C4-2B (cell line): ENCODE results near the gene FHIT.

Experiments
- ZFX ChIP-seq: fragments of 450-650 bp; IDR thresholded peaks from 2 replicates; pipeline ENCODE4 v1.6.1; 2017
- TF ChIP-seq, protein P1 (sequence below): fragments of 450-650 bp; conservative IDR thresholded peaks from 2 replicates; pipeline ENCODE4 v1.5.1; 2017; ENCODE audit warnings: mild to moderate bottlenecking

DNA sequence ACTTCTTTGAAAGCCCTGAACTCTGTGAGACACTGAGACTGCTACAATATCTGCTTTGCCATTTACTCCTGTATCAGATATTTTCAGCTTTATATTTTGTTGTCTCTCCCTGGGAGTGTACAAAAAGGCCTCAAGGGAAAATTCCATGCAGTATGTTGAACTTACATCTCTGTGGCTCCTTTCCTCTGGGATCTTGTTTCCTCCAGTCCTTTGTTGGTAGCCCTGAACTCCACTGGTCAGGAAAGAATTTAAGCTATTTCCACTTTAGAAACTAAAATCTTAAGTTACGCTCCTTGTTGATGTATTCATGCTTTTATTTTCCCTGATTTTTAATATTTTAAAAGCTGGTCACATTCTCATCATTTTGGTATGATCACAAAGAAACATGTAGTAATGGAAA, 277.9 kb downstream of the FHIT start:
- no peak for TF ChIP-seq ZFX
- TF ChIP-seq, protein P1, sequence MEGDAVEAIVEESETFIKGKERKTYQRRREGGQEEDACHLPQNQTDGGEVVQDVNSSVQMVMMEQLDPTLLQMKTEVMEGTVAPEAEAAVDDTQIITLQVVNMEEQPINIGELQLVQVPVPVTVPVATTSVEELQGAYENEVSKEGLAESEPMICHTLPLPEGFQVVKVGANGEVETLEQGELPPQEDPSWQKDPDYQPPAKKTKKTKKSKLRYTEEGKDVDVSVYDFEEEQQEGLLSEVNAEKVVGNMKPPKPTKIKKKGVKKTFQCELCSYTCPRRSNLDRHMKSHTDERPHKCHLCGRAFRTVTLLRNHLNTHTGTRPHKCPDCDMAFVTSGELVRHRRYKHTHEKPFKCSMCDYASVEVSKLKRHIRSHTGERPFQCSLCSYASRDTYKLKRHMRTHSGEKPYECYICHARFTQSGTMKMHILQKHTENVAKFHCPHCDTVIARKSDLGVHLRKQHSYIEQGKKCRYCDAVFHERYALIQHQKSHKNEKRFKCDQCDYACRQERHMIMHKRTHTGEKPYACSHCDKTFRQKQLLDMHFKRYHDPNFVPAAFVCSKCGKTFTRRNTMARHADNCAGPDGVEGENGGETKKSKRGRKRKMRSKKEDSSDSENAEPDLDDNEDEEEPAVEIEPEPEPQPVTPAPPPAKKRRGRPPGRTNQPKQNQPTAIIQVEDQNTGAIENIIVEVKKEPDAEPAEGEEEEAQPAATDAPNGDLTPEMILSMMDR: no peak
